IMR-90 (cell line): ENCODE results near the gene TDRD3. TPM values are rescaled to one million over a fixed set of nuclear protein-coding genes. Genes with fewer than 3 reads are reported as not detected.

Experiments
- ATAC-seq: fragments of 200-7000 bp; cut with Tn5 transposase; 2 replicates; pipeline ENCODE4 v1.9.1; 2020; ENCODE audit warnings: low read depth, mild to moderate bottlenecking, moderate library complexity
- BruUV-seq: library from RNA; stranded (reverse); fragments of 400-500 nt; replicated peaks from 2 replicates; lab custom pipeline; 2021; lab: Mats Ljungman, UMichigan
- CTCF ChIA-PET: fragments of 300-600 bp; formaldehyde crosslinking; extraction: SDS; loops from one replicate; lab custom pipeline; 2021; ENCODE audit warnings: antibody characterized with exemption; lab: Yijun Ruan, JAX
- POLR2A ChIA-PET: fragments of 300-600 bp; sonication (Branson Sonifier 250); formaldehyde crosslinking; loops from one replicate; lab custom pipeline; 2022; ENCODE audit warnings: antibody characterized with exemption; ENCODE audit not compliant: unreplicated experiment; lab: Charles Lee
- DNase-seq: peaks from one replicate; pipeline ENCODE4 v3.0.0; 2013
- H2AFZ ChIP-seq: replicated peaks from 2 replicates; pipeline ENCODE3; 2013; ENCODE audit warnings: low read length, mild to moderate bottlenecking; ENCODE audit not compliant: poor library complexity
- H2AK5ac ChIP-seq: 2 replicates; pipeline ENCODE4 v1.6.1; 2013; ENCODE audit warnings: low read depth, low read length, inconsistent platforms
- H2AK9ac ChIP-seq: replicated peaks from 2 replicates; pipeline ENCODE3; 2013; ENCODE audit warnings: mild to moderate bottlenecking, low read depth, low read length, moderate library complexity; ENCODE audit not compliant: poor library complexity
- H2BK120ac ChIP-seq: 2 replicates; pipeline ENCODE4 v1.6.1; 2013; ENCODE audit warnings: low read depth, low read length, inconsistent platforms
- H2BK15ac ChIP-seq: 3 replicates; pipeline ENCODE4 v1.6.1; 2013; ENCODE audit warnings: low read depth, low read length, inconsistent platforms
- H2BK20ac ChIP-seq: 2 replicates; pipeline ENCODE4 v1.6.1; 2013; ENCODE audit warnings: low read depth, mild to moderate bottlenecking, inconsistent platforms, low read length, moderate library complexity
- H2BK5ac ChIP-seq: 2 replicates; pipeline ENCODE4 v1.6.1; 2013; ENCODE audit warnings: mild to moderate bottlenecking, low read depth, low read length, inconsistent platforms; ENCODE audit not compliant: poor library complexity, severe bottlenecking
- H3K14ac ChIP-seq: replicated peaks from 2 replicates; pipeline ENCODE4 v1.6.1; 2013; ENCODE audit warnings: low read depth, low read length, inconsistent platforms
- H3K18ac ChIP-seq: 2 replicates; pipeline ENCODE4 v1.6.1; 2013; ENCODE audit warnings: low read depth, low read length, control low read depth
- H3K23ac ChIP-seq: 2 replicates; pipeline ENCODE4 v1.6.1; 2013; ENCODE audit warnings: low read depth, low read length, inconsistent platforms
- H3K27ac ChIP-seq: 2 replicates; pipeline ENCODE4 v1.5.1; 2013; ENCODE audit warnings: mild to moderate bottlenecking, control low read depth, low read length; ENCODE audit not compliant: insufficient read depth
- H3K27me3 ChIP-seq: 2 replicates; pipeline ENCODE4 v1.6.1; 2013; ENCODE audit warnings: low read length; ENCODE audit not compliant: control insufficient read depth, insufficient read depth
- H3K36me3 ChIP-seq: 2 replicates; pipeline ENCODE4 v1.6.1; 2013; ENCODE audit warnings: low read length, mixed read lengths; ENCODE audit not compliant: control insufficient read depth, insufficient read depth
- H3K4ac ChIP-seq: 2 replicates; pipeline ENCODE4 v1.6.1; 2013; ENCODE audit warnings: low read depth, low read length, inconsistent platforms
- H3K4me1 ChIP-seq: 2 replicates; pipeline ENCODE4 v1.6.1; 2013; ENCODE audit warnings: low read length, mixed read lengths; ENCODE audit not compliant: control insufficient read depth, insufficient read depth
- H3K4me2 ChIP-seq: 2 replicates; pipeline ENCODE4 v1.6.1; 2013; ENCODE audit warnings: low read depth, mild to moderate bottlenecking, control low read depth, low read length, moderate library complexity
- H3K4me3 ChIP-seq: 2 replicates; pipeline ENCODE4 v1.5.1; 2013; ENCODE audit warnings: low read depth, mild to moderate bottlenecking, control low read depth, low read length, moderate library complexity; ENCODE audit not compliant: insufficient read depth
- H3K56ac ChIP-seq: 2 replicates; pipeline ENCODE4 v1.6.1; 2013; ENCODE audit warnings: low read length, inconsistent platforms; ENCODE audit not compliant: insufficient read depth; ENCODE audit errors: extremely low read depth
- H3K79me1 ChIP-seq, 2 experiments: 2 replicates each; pipeline ENCODE4 v1.6.1; 2013; ENCODE audit warnings: low read length in 2 of 2, inconsistent platforms in 1 of 2, low read depth in 1 of 2
- H3K9ac ChIP-seq: 2 replicates; pipeline ENCODE4 v1.6.1; 2013; ENCODE audit warnings: low read depth, low read length, control low read depth
- H3K9me1 ChIP-seq: 2 replicates; pipeline ENCODE4 v1.6.1; 2013; ENCODE audit warnings: low read length, inconsistent platforms; ENCODE audit not compliant: insufficient read depth
- H3K9me3 ChIP-seq: 2 replicates; pipeline ENCODE4 v1.6.1; 2013; ENCODE audit warnings: low read length; ENCODE audit not compliant: control insufficient read depth, insufficient read depth
- H4K20me1 ChIP-seq: 2 replicates; pipeline ENCODE4 v1.6.1; 2013; ENCODE audit warnings: low read length, inconsistent platforms; ENCODE audit not compliant: insufficient read depth
- H4K5ac ChIP-seq: 2 replicates; pipeline ENCODE4 v1.6.1; 2013; ENCODE audit warnings: mild to moderate bottlenecking, low read depth, low read length, control low read depth
- H4K8ac ChIP-seq, 2 experiments: 2 replicates each; pipeline ENCODE4 v1.6.1; 2013; ENCODE audit warnings: low read depth in 2 of 2, low read length in 2 of 2, control low read depth in 1 of 2, inconsistent platforms in 1 of 2
- H4K91ac ChIP-seq: 2 replicates; pipeline ENCODE4 v1.6.1; 2013; ENCODE audit warnings: low read depth, low read length, inconsistent platforms; ENCODE audit not compliant: insufficient read depth
- RFX5 ChIP-seq: IDR thresholded peaks from 2 replicates; pipeline ENCODE4 v1.8.0; 2012; ENCODE audit warnings: low read depth, mild to moderate bottlenecking, low read length, moderate library complexity
- WGBS, 2 experiments: methylation state at CpG; one replicate each; pipeline versions ENCODE4 v1.1.5 to v1.1.7; 2013; ENCODE audit warnings: missing lambda C conversion rate in 2 of 2; ENCODE audit not compliant: insufficient read length in 1 of 2; ENCODE audit errors: extremely low coverage in 2 of 2; 5-methylcytosine and 5-hydroxymethylcytosine counted together
- dilution Hi-C: fragments of 300-500 bp; cut with HindIII; formaldehyde crosslinking; loops from one replicate; pipeline ENCODE4 v1.14.3; 2018; ENCODE audit warnings: low sequenced_read_pairs; ENCODE audit not compliant: unreplicated experiment
- in situ Hi-C: fragments of 300-500 bp; cut with MboI; formaldehyde crosslinking; loops from 3 replicates; pipeline ENCODE4 v1.14.3; 2019; ENCODE audit warnings: low sequenced_read_pairs, inconsistent platforms, mixed read lengths
- intact Hi-C: fragments of 100-400 bp; cut with micrococcal nuclease; formaldehyde crosslinking; loops from 2 replicates; pipeline ENCODE4 v1.10.0; 2022
- polyA plus RNA-seq, 3 experiments: library from polyadenylated mRNA; depleted of rRNA; stranded (reverse); fragments of >200 nt; gene quantifications; 2 replicates each; pipeline ENCODE4 v1.2.3, GENCODE V29; 2012; ENCODE audit warnings: low replicate concordance in 1 of 3
- total RNA-seq: library from RNA; depleted of rRNA; stranded (reverse); fragments of >200 nt; gene quantifications from 2 replicates; pipeline ENCODE4 v1.2.3, GENCODE V29; 2012
- TF ChIP-seq, protein P1 (sequence below): fragments of 150-350 bp; IDR thresholded peaks from 2 replicates; pipeline ENCODE4 v1.6.1; 2017; ENCODE audit warnings: mild to moderate bottlenecking, antibody characterized with exemption, low read length, low read depth

TDRD3 gene
- total and polyA plus RNA-seq, 2 of the 4 experiments (the other 2 are of a cell fraction), result 3.9 to 12.0 TPM

GRCh38 chr13:60439201-60439600 lies 42.2 kb downstream of the TDRD3 start:
- dilution Hi-C loops (no loop called here), intact Hi-C loops (no loop called here), in situ Hi-C loops (no loop called here)
- ATAC-seq (no peak), DNase-seq (no peak)
- Histone ChIP-seq H2BK5ac (no peak overlapping the region), H3K9me1 (no peaks in the 10 kb centered on the region), H3K79me1 (0 out of 4 replicates have a peak, but pooled peaks cover 0 to 3% of the 10 kb centered on the region in 2 experiments), H3K56ac (no peak overlapping the region), H2BK20ac (no peak overlapping the region), H3K23ac (no peak overlapping the region), H2AK5ac (no peak overlapping the region), H3K27me3 (no peaks in the 10 kb centered on the region), H3K18ac (no peak overlapping the region), H3K36me3 (no peaks in the 10 kb centered on the region), H2AK9ac (no peak overlapping the region), H3K4ac (no peak overlapping the region), H4K20me1 (no peaks in the 10 kb centered on the region), H3K4me2 (no peak overlapping the region), H3K14ac (no peak overlapping the region), H3K9me3 (no peaks in the 10 kb centered on the region), H4K91ac (no peak overlapping the region), H3K27ac (no peak overlapping the region), H3K4me1 (no peaks in the 10 kb centered on the region), H3K9ac (no peak overlapping the region), H2AFZ (no peak overlapping the region), H3K4me3 (no peak overlapping the region), H2BK15ac (no peak overlapping the region), H4K8ac (no peak overlapping the region), H4K5ac (no peak overlapping the region), H2BK120ac (no peak overlapping the region)
- ChIA-PET CTCF (no interaction called here), POLR2A (no interaction called here)
- TF ChIP-seq, protein P1, sequence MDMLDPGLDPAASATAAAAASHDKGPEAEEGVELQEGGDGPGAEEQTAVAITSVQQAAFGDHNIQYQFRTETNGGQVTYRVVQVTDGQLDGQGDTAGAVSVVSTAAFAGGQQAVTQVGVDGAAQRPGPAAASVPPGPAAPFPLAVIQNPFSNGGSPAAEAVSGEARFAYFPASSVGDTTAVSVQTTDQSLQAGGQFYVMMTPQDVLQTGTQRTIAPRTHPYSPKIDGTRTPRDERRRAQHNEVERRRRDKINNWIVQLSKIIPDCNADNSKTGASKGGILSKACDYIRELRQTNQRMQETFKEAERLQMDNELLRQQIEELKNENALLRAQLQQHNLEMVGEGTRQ, result no peak
- no peak for TF ChIP-seq RFX5
- no CpG with 5 or more reads among the region's 2 CpGs for WGBS, 2 experiments
- no TSS peak for BruUV-seq
